Measurements from ENCODE around the gene ZNF79.
A peak's percentile ranks its signal among the peaks of the same experiment; 100 is the strongest.

Gene ZNF79

DNA sequence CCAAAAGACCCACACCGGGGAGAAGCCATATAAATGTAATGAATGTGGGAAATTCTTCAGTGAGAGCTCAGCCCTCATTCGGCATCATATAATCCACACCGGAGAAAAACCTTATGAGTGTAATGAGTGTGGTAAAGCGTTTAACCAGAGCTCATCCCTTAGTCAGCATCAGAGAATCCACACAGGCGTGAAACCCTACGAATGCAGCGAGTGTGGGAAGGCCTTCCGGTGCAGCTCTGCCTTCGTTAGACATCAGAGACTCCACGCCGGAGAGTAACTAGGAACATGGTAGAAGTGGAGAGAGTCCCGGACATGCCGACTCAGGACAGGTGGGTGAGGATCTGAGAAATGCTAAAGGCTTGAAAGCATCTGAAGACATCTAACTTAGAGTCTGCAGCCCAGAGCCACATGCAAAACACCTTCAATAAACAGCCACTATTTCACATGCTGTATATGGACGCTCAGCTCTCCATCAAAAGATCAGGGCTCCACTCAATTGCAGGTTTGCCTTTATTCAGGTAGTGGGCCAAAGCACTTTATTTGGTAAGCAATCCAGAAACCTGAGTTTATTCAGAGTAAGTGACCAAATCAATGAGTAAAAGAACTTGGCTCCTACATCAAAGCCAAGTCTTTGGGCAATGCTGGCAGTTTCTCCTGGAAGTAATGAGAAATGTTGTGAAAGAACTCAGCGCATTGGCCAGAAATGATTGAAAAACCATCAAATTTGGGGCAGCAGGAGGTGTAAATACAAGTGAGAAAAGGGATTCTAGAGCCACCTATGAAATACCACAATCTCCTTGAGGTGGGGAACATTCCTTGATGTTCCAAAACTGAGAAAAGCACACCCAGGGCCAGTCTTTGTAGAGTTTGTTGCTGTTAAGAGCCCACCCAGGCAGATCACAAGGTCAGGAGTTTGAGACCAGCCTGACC, 21.0 kb downstream of the ZNF79 start:
- H3K27me3 ChIP-seq (ENCODE audit: insufficient read depth, poor library complexity, severe bottlenecking) = no peaks in the 10 kb centered on the region
- TF ChIP-seq CTCF (IDR thresholded peaks at IDR 0.05; ENCODE audit: poor library complexity, severe bottlenecking) = no peak
- no peak overlapping the region for H3K4me3 ChIP-seq (ENCODE audit: severe bottlenecking)
- peaks cover 93% of the 10 kb centered on the region for H3K36me3 ChIP-seq (ENCODE audit: low read depth)
- peak overlapping the region; percentile 96 for H3K27ac ChIP-seq (ENCODE audit: poor library complexity, severe bottlenecking)
- H3K4me1 ChIP-seq (ENCODE audit: insufficient read depth, poor library complexity, severe bottlenecking) = no peaks in the 10 kb centered on the region
- DNase-seq (ENCODE audit: low spot score) (no peak), ATAC-seq (ENCODE audit: low read depth) (peak; percentile 17)
- H3K9me3 ChIP-seq (ENCODE audit: severe bottlenecking) = peaks cover 4% of the 10 kb centered on the region

GRCh38 chr9:127445851-127446712, 21.9 kb downstream of the ZNF79 start:
- DNase-seq (ENCODE audit: low spot score) (no peak), ATAC-seq (ENCODE audit: low read depth) (peak; percentile 28)
- H3K9me3 ChIP-seq (ENCODE audit: severe bottlenecking) = peaks cover 4% of the 10 kb centered on the region
- H3K27me3 ChIP-seq (ENCODE audit: insufficient read depth, poor library complexity, severe bottlenecking) = no peaks in the 10 kb centered on the region
- no peak for TF ChIP-seq CTCF (IDR thresholded peaks at IDR 0.05; ENCODE audit: poor library complexity, severe bottlenecking)
- H3K4me1 ChIP-seq (ENCODE audit: insufficient read depth, poor library complexity, severe bottlenecking) = no peaks in the 10 kb centered on the region
- H3K36me3 ChIP-seq (ENCODE audit: low read depth) = peaks cover 93% of the 10 kb centered on the region
- H3K27ac ChIP-seq (ENCODE audit: poor library complexity, severe bottlenecking) = peak overlapping the region; percentile 96
- H3K4me3 ChIP-seq (ENCODE audit: severe bottlenecking) = no peak overlapping the region

- peak overlapping the region; percentile 96 for H3K27ac ChIP-seq (ENCODE audit: poor library complexity, severe bottlenecking)
- ATAC-seq (ENCODE audit: low read depth) (peak; percentile 5), DNase-seq (ENCODE audit: low spot score) (no peak)
- peaks cover 4% of the 10 kb centered on the region for H3K9me3 ChIP-seq (ENCODE audit: severe bottlenecking)
- peaks cover 85% of the 10 kb centered on the region for H3K36me3 ChIP-seq (ENCODE audit: low read depth)
- H3K27me3 ChIP-seq (ENCODE audit: insufficient read depth, poor library complexity, severe bottlenecking) = no peaks in the 10 kb centered on the region
- no peaks in the 10 kb centered on the region for H3K4me1 ChIP-seq (ENCODE audit: insufficient read depth, poor library complexity, severe bottlenecking)
- no peak for TF ChIP-seq CTCF (IDR thresholded peaks at IDR 0.05; ENCODE audit: poor library complexity, severe bottlenecking)
- no peak overlapping the region for H3K4me3 ChIP-seq (ENCODE audit: severe bottlenecking)
Observed at GRCh38 chr9:127446713-127447415, 22.7 kb downstream of the ZNF79 start.

- no peak overlapping the region for H3K4me3 ChIP-seq (ENCODE audit: severe bottlenecking)
- ATAC-seq (ENCODE audit: low read depth) (no peak), DNase-seq (ENCODE audit: low spot score) (no peak)
- no peaks in the 10 kb centered on the region for H3K27me3 ChIP-seq (ENCODE audit: insufficient read depth, poor library complexity, severe bottlenecking)
- peak overlapping the region; percentile 96 for H3K27ac ChIP-seq (ENCODE audit: poor library complexity, severe bottlenecking)
- no peaks in the 10 kb centered on the region for H3K4me1 ChIP-seq (ENCODE audit: insufficient read depth, poor library complexity, severe bottlenecking)
- no peak for TF ChIP-seq CTCF (IDR thresholded peaks at IDR 0.05; ENCODE audit: poor library complexity, severe bottlenecking)
- peaks cover 4% of the 10 kb centered on the region for H3K9me3 ChIP-seq (ENCODE audit: severe bottlenecking)
- H3K36me3 ChIP-seq (ENCODE audit: low read depth) = peaks cover 81% of the 10 kb centered on the region
Observed at GRCh38 chr9:127447416-127448111, 23.4 kb downstream of the ZNF79 start.
